HepG2 (cell line): ENCODE results near the gene THSD4. TPM values are rescaled to one million over a fixed set of nuclear protein-coding genes. Genes with fewer than 3 reads are reported as not detected.

ENCODE experiments used
- ATAC-seq: fragments of 200-7000 bp; cut with Tn5 transposase; 3 replicates; pipeline ENCODE4 v1.9.1; 2020; ENCODE audit warnings: mild to moderate bottlenecking, moderate library complexity
- BruUV-seq: library from RNA; stranded (reverse); fragments of 400-500 nt; replicated peaks from 2 replicates; lab custom pipeline; 2021; lab: Mats Ljungman, UMichigan
- CTCF ChIA-PET: fragments of 300-600 bp; formaldehyde crosslinking; extraction: SDS; loops from one replicate; lab custom pipeline; 2021; ENCODE audit warnings: low total read pairs, inconsistent platforms, low intra/inter-chr PET ratio; lab: Yijun Ruan, JAX
- POLR2A ChIA-PET: fragments of 350-600 bp; sonication (Branson Sonifier 250); formaldehyde crosslinking; loops from one replicate; lab custom pipeline; 2020; ENCODE audit warnings: antibody characterized with exemption, inconsistent platforms; lab: Yijun Ruan, JAX
- DNase-seq: peaks from one replicate; pipeline ENCODE4 v3.0.0-alpha.2; 2015; ENCODE audit warnings: low spot score
- FAIRE-seq: peaks from 3 replicates; lab custom pipeline; 2011; peaks lifted over from hg19 to GRCh38; lab: Jason Lieb, UNC
- H2AFZ ChIP-seq: one replicate; pipeline ENCODE4 v1.6.1; 2011; ENCODE audit warnings: low read length, inconsistent platforms
- H3K27ac ChIP-seq: fragments of 300-600 bp; 3 replicates; pipeline ENCODE4 v1.8.0; 2011; ENCODE audit warnings: mixed run types, mild to moderate bottlenecking, mixed read lengths, low read length, inconsistent platforms; ENCODE audit not compliant: insufficient read depth; ENCODE audit errors: extremely low read length
- H3K27me3 ChIP-seq, 2 experiments: fragments of 200-600 bp in 1 of 2; 2 replicates in 1 of 2; 3 replicates in 1 of 2; pipeline versions ENCODE4 v1.6.0 to v1.8.0; 2011; ENCODE audit warnings: low read length in 2 of 2, mild to moderate bottlenecking in 2 of 2, moderate library complexity in 2 of 2, inconsistent platforms in 1 of 2; ENCODE audit not compliant: insufficient read depth in 2 of 2, control insufficient read depth in 1 of 2
- H3K36me3 ChIP-seq, 2 experiments: fragments of 200-600 bp in 1 of 2; replicated peaks in 1 of 2; 2 replicates in 1 of 2; 3 replicates in 1 of 2; pipeline versions ENCODE4 v1.5.1 to v1.8.0; 2011; ENCODE audit warnings: low read length in 2 of 2, inconsistent platforms in 1 of 2; ENCODE audit not compliant: insufficient read depth in 2 of 2, control insufficient read depth in 1 of 2
- H3K4me1 ChIP-seq: 2 replicates; pipeline ENCODE4 v1.5.1; 2012; ENCODE audit warnings: low read length, inconsistent platforms; ENCODE audit not compliant: insufficient read depth
- H3K4me2 ChIP-seq: 2 replicates; pipeline ENCODE4 v1.6.0; 2011; ENCODE audit warnings: low read depth, low read length, inconsistent platforms
- H3K4me3 ChIP-seq, 3 experiments: fragments of 200-600 bp in 1 of 3; sonication (generic), shearing (Covaris generic) in 1 of 3; replicated peaks in 1 of 3; 2 replicates each; pipeline ENCODE4 v1.5.1; 2011 to 2016; ENCODE audit warnings: low read length in 3 of 3, inconsistent platforms in 2 of 3, low read depth in 2 of 3, mild to moderate bottlenecking in 2 of 3, control low read depth in 1 of 3, mixed read lengths in 1 of 3; ENCODE audit not compliant: insufficient read depth in 1 of 3
- H3K79me2 ChIP-seq: one replicate; pipeline ENCODE4 v1.6.1; 2011; ENCODE audit warnings: low read length, inconsistent platforms; ENCODE audit not compliant: insufficient read depth
- H3K9ac ChIP-seq: 2 replicates; pipeline ENCODE4 v1.6.0; 2011; ENCODE audit warnings: mild to moderate bottlenecking, low read depth, low read length, inconsistent platforms; ENCODE audit not compliant: insufficient read depth
- H3K9me3 ChIP-seq: 2 replicates; pipeline ENCODE4 v1.5.1; 2012; ENCODE audit warnings: mild to moderate bottlenecking, low read length
- H4K20me1 ChIP-seq: 2 replicates; pipeline ENCODE4 v1.6.0; 2011; ENCODE audit warnings: inconsistent platforms, mild to moderate bottlenecking, low read length, moderate library complexity; ENCODE audit not compliant: insufficient read depth
- AGO1 ChIP-seq: fragments of 200-400 bp; formaldehyde crosslinking; IDR thresholded peaks from 2 replicates; pipeline ENCODE4 v1.6.1; 2017; ENCODE audit warnings: mild to moderate bottlenecking, low read depth, low read length, moderate library complexity; ENCODE audit not compliant: poor library complexity, severe bottlenecking
- ELF3 ChIP-seq: IDR thresholded peaks from 2 replicates; pipeline ENCODE4 v1.6.1; 2016; ENCODE audit warnings: missing genetic modification reagents, missing compliant biosample characterization
- HHEX ChIP-seq: IDR thresholded peaks from 2 replicates; pipeline ENCODE4 v1.6.1; 2016; ENCODE audit warnings: control low read depth
- NFYB ChIP-seq: sonication (generic); formaldehyde crosslinking; IDR thresholded peaks from 2 replicates; pipeline ENCODE4 v1.4.0; 2020; ENCODE audit warnings: missing genetic modification reagents
- PAX8 ChIP-seq: sonication (generic); formaldehyde crosslinking; IDR thresholded peaks from 2 replicates; pipeline ENCODE4 v1.8.0; 2022; ENCODE audit warnings: mild to moderate bottlenecking, missing genetic modification reagents, borderline replicate concordance
- PPARG ChIP-seq: conservative IDR thresholded peaks from 2 replicates; pipeline ENCODE4 v1.6.1; 2016; ENCODE audit warnings: missing biosample characterization, missing genetic modification reagents
- SIX4 ChIP-seq: sonication (generic); formaldehyde crosslinking; IDR thresholded peaks from 2 replicates; pipeline ENCODE4 v1.4.0; 2020; ENCODE audit warnings: missing genetic modification reagents
- WGBS: methylation state at CpG from one replicate; pipeline ENCODE4 v1.1.6; 2017; ENCODE audit warnings: low lambda C conversion rate; 5-methylcytosine and 5-hydroxymethylcytosine counted together
- in situ Hi-C: cut with HindIII; loops from 2 replicates; pipeline ENCODE4 v1.10.0; 2017; ENCODE audit warnings: low pct_unique_long_range_greater_than_20kb; ENCODE audit not compliant: extremely low pct_ligation_motif_present
- intact Hi-C: fragments of 100-400 bp; cut with micrococcal nuclease; formaldehyde crosslinking; loops from one replicate; pipeline ENCODE4 v1.10.0; 2022; ENCODE audit not compliant: unreplicated experiment
- polyA plus RNA-seq, 8 experiments: library from polyadenylated mRNA; depleted of rRNA in 3 of 8; stranded (reverse) in 7 of 8; unstranded in 1 of 8; fragments of >200 nt; fragmentation: Illumina TruSeq in 4 of 8; extraction: Trizol in 4 of 8; gene quantifications; 2 replicates each; pipeline versions ENCODE4 v1.2.1 to v1.2.3, GENCODE V29; 2011 to 2016; ENCODE audit warnings: low read depth in 4 of 8, missing spikeins in 1 of 8, mixed read lengths in 1 of 8; ENCODE audit not compliant: insufficient read depth in 1 of 8
- total RNA-seq, 5 experiments: library from RNA; depleted of rRNA; stranded (reverse); fragments of >200 nt; fragmentation: Illumina TruSeq; extraction: Trizol; gene quantifications; 2 replicates each; pipeline ENCODE4 v1.2.3, GENCODE V29; 2016; ENCODE audit warnings: low read depth in 1 of 5

The THSD4 gene
- total and polyA plus RNA-seq, 2 of the 13 experiments (the other 11 are each of a cell fraction or from before 2014, with no cell fraction given): 0.07 to 0.21 TPM

DNA sequence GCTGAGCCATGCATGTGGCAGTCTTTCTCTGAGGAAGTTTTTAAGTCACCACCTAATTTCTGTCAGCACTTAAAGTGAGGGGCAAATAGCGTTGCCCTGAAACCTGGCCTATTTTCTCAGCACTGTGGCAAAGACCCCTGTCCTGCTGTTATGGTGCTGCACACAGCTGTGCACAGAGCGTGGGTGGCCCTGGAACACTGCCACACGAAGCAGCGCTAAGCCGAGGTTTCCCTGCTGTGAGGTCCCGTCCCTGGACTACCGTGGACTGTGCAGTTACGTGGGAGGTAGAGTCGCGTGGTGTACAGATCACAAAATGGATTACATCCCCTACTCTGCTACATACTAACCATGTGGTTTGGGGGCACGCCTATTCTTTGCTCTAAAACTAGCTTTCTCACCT is 593.5 kb downstream of the THSD4 start:
- in situ Hi-C loops: no loop called here
- Histone ChIP-seq H3K4me1 (no peaks in the 10 kb centered on the region), H3K9ac (no peak overlapping the region), H3K27me3 (peaks cover 5 to 31% of the 10 kb centered on the region in 2 experiments), H3K9me3 (no peaks in the 10 kb centered on the region), H3K36me3 (no peaks in the 10 kb centered on the region), H3K79me2 (no peaks in the 10 kb centered on the region), H3K4me3 (no peak overlapping the region), H3K4me2 (no peak overlapping the region), H4K20me1 (no peaks in the 10 kb centered on the region)
- intact Hi-C loops: no loop called here
- no peak for DNase-seq
- ChIA-PET CTCF (no interaction called here), POLR2A (no interaction called here)
- 35% methylated on average over 5 of the region's 11 CpGs for WGBS
- BruUV-seq: no TSS peak
- TF ChIP-seq PAX8 (CRISPR knock-in tag) (no peak), NFYB (CRISPR knock-in tag) (no peak), HHEX (CRISPR knock-in tag) (no peak)
- TF ChIP-seq, all 625 proteins: peak for 0
- Histone ChIP-seq H3K27ac (no peak overlapping the region), H2AFZ (no peak overlapping the region)
- ATAC-seq (no peak), FAIRE-seq (no peak)

DNA sequence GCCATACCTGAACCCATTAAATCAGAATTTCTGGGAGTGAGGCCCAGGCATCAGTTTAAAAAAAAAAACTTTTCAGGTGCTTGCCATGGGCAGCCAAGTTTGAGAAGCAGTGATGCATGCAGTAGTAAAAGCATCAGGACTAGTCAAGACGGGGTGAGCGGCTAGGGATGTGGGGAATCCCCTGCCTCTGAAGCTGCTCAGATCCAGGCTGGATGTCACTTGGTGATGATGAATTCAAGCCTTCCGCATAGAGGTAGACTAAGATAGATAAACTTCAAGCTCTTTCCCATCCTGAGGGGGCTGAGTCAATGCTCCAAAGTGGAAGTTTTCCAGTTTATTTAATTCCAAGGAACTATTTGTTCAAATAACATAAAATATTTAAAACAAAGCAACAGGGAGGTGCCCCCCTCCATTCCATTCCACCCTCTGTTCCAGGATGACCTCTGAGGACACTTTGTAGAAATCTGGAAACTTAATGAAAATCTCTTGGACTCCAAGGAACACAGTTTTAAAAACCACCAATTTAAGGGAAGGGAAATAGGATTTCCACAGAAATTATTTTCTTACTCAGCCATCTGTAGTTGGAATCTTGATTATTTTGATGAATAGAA is 594.6 kb downstream of the THSD4 start:
- ChIA-PET CTCF (no interaction called here), POLR2A (no interaction called here)
- Histone ChIP-seq H3K9me3 (no peaks in the 10 kb centered on the region), H3K79me2 (no peaks in the 10 kb centered on the region), H3K4me3 (no peak overlapping the region), H3K4me2 (no peak overlapping the region), H3K27ac (no peak overlapping the region), H4K20me1 (no peaks in the 10 kb centered on the region), H3K4me1 (no peaks in the 10 kb centered on the region), H3K9ac (no peak overlapping the region), H2AFZ (no peak overlapping the region), H3K27me3 (peaks cover 5 to 26% of the 10 kb centered on the region in 2 experiments), H3K36me3 (no peaks in the 10 kb centered on the region)
- FAIRE-seq: no peak
- no TSS peak for BruUV-seq
- in situ Hi-C loops: no loop called here
- DNase-seq: no peak
- intact Hi-C loops: no loop called here
- 0% methylated on average over 3 of the region's 3 CpGs for WGBS
- ATAC-seq: no peak
- TF ChIP-seq ELF3 (CRISPR knock-in tag) (no peak), PPARG (CRISPR knock-in tag) (no peak), AGO1 (no peak), SIX4 (CRISPR knock-in tag) (no peak)
